SK-N-SH (cell line): ENCODE results near the gene BZW2.
A peak's percentile ranks its signal among the peaks of the same experiment; 100 is the strongest.

Source experiments
- CHD2 ChIP-seq: fragments of 150-350 bp; IDR thresholded peaks from 2 replicates; pipeline ENCODE4 v1.6.1; 2018; ENCODE audit warnings: low read length; ENCODE audit not compliant: partially characterized antibody
- ELF1 ChIP-seq: IDR thresholded peaks from 2 replicates; pipeline ENCODE4 v1.4.0; 2012
- EZH2phosphoT487 ChIP-seq: fragments of 200-600 bp; sonication (generic); IDR thresholded peaks from 2 replicates; pipeline ENCODE4 v1.6.1; 2017; ENCODE audit warnings: low read depth, mixed run types, mild to moderate bottlenecking, antibody characterized with exemption, moderate library complexity, borderline replicate concordance
- GABPA ChIP-seq: IDR thresholded peaks from 2 replicates; pipeline ENCODE4 v1.4.0; 2012; ENCODE audit warnings: low read depth, mild to moderate bottlenecking
- MXI1 ChIP-seq: IDR thresholded peaks from 2 replicates; pipeline ENCODE4 v1.6.1; 2012; ENCODE audit warnings: mild to moderate bottlenecking, low read depth, low read length, improper control_type of control experiment
- RCOR1 ChIP-seq: fragments of 150-350 bp; IDR thresholded peaks from 2 replicates; pipeline ENCODE4 v1.6.1; 2017; ENCODE audit warnings: antibody characterized with exemption, low read length
- RXRA ChIP-seq: IDR thresholded peaks from 2 replicates; pipeline ENCODE4 v1.4.0; 2012; ENCODE audit warnings: low read depth, mild to moderate bottlenecking, borderline replicate concordance
- SIN3A ChIP-seq: IDR thresholded peaks from 2 replicates; pipeline ENCODE4 v1.6.1; 2012; ENCODE audit warnings: low read depth, mild to moderate bottlenecking, low read length, moderate library complexity, borderline replicate concordance
- SMC3 ChIP-seq: IDR thresholded peaks from 2 replicates; pipeline ENCODE4 v1.6.1; 2012; ENCODE audit warnings: low read depth, low read length, improper control_type of control experiment
- TAF1 ChIP-seq: IDR thresholded peaks from 2 replicates; pipeline ENCODE4 v1.6.1; 2012; ENCODE audit warnings: low read depth, mild to moderate bottlenecking, low read length, moderate library complexity, borderline replicate concordance
- TF ChIP-seq, protein P1 (sequence below): fragments of 200-600 bp; sonication (generic); IDR thresholded peaks from 2 replicates; pipeline ENCODE4 v1.6.1; 2017; ENCODE audit warnings: antibody characterized with exemption, mild to moderate bottlenecking, moderate library complexity
- TF ChIP-seq, protein P2 (sequence below): IDR thresholded peaks from 2 replicates; pipeline ENCODE4 v1.4.0; 2012; ENCODE audit warnings: low read depth
- TF ChIP-seq, protein P3 (sequence below): IDR thresholded peaks from 2 replicates; pipeline ENCODE4 v1.4.0; 2012; ENCODE audit warnings: low read depth, borderline replicate concordance
- TF ChIP-seq, protein P4 (sequence below): IDR thresholded peaks from 2 replicates; pipeline ENCODE4 v1.6.1; 2012; ENCODE audit warnings: mild to moderate bottlenecking, low read depth, low read length, moderate library complexity

DNA sequence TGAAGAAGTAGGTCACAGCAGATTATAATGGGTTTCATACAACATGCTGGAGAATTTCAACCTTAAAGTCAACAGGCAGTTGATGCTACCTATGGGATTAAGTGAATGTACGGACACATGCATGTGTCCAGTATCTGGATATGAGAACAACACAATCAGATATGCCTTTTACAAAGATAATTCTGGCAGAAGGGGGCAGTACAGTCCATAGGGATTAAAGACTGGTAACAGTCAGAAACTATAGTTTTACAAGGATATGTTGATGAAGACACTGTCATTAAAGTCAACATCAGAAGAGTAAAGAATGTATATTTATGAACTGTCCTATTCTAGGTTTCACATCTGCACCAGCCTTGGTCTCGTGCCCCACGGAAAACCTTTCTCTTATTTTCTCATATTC, 41.9 kb upstream of the BZW2 start:
- no peak for TF ChIP-seq TAF1
- TF ChIP-seq, protein P1, sequence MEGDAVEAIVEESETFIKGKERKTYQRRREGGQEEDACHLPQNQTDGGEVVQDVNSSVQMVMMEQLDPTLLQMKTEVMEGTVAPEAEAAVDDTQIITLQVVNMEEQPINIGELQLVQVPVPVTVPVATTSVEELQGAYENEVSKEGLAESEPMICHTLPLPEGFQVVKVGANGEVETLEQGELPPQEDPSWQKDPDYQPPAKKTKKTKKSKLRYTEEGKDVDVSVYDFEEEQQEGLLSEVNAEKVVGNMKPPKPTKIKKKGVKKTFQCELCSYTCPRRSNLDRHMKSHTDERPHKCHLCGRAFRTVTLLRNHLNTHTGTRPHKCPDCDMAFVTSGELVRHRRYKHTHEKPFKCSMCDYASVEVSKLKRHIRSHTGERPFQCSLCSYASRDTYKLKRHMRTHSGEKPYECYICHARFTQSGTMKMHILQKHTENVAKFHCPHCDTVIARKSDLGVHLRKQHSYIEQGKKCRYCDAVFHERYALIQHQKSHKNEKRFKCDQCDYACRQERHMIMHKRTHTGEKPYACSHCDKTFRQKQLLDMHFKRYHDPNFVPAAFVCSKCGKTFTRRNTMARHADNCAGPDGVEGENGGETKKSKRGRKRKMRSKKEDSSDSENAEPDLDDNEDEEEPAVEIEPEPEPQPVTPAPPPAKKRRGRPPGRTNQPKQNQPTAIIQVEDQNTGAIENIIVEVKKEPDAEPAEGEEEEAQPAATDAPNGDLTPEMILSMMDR, result peak; percentile 41
- no peak for TF ChIP-seq RXRA
- TF ChIP-seq ELF1, result no peak
- TF ChIP-seq, protein P2, sequence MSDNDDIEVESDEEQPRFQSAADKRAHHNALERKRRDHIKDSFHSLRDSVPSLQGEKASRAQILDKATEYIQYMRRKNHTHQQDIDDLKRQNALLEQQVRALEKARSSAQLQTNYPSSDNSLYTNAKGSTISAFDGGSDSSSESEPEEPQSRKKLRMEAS, result no peak
- no peak for TF ChIP-seq MXI1
- TF ChIP-seq, protein P3, sequence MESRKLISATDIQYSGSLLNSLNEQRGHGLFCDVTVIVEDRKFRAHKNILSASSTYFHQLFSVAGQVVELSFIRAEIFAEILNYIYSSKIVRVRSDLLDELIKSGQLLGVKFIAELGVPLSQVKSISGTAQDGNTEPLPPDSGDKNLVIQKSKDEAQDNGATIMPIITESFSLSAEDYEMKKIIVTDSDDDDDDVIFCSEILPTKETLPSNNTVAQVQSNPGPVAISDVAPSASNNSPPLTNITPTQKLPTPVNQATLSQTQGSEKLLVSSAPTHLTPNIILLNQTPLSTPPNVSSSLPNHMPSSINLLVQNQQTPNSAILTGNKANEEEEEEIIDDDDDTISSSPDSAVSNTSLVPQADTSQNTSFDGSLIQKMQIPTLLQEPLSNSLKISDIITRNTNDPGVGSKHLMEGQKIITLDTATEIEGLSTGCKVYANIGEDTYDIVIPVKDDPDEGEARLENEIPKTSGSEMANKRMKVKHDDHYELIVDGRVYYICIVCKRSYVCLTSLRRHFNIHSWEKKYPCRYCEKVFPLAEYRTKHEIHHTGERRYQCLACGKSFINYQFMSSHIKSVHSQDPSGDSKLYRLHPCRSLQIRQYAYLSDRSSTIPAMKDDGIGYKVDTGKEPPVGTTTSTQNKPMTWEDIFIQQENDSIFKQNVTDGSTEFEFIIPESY, result no peak
- TF ChIP-seq CHD2, result no peak
- no peak for TF ChIP-seq SIN3A
- TF ChIP-seq GABPA, result no peak
- no peak for TF ChIP-seq RCOR1
- TF ChIP-seq EZH2phosphoT487, result no peak
- TF ChIP-seq, protein P4, sequence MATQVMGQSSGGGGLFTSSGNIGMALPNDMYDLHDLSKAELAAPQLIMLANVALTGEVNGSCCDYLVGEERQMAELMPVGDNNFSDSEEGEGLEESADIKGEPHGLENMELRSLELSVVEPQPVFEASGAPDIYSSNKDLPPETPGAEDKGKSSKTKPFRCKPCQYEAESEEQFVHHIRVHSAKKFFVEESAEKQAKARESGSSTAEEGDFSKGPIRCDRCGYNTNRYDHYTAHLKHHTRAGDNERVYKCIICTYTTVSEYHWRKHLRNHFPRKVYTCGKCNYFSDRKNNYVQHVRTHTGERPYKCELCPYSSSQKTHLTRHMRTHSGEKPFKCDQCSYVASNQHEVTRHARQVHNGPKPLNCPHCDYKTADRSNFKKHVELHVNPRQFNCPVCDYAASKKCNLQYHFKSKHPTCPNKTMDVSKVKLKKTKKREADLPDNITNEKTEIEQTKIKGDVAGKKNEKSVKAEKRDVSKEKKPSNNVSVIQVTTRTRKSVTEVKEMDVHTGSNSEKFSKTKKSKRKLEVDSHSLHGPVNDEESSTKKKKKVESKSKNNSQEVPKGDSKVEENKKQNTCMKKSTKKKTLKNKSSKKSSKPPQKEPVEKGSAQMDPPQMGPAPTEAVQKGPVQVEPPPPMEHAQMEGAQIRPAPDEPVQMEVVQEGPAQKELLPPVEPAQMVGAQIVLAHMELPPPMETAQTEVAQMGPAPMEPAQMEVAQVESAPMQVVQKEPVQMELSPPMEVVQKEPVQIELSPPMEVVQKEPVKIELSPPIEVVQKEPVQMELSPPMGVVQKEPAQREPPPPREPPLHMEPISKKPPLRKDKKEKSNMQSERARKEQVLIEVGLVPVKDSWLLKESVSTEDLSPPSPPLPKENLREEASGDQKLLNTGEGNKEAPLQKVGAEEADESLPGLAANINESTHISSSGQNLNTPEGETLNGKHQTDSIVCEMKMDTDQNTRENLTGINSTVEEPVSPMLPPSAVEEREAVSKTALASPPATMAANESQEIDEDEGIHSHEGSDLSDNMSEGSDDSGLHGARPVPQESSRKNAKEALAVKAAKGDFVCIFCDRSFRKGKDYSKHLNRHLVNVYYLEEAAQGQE, result no peak
- 0 out of 2 replicates have a peak, but pooled peaks have one; percentile 15 for TF ChIP-seq SMC3
